ENCODE results near the gene CMC1.

CMC1 gene

DNA sequence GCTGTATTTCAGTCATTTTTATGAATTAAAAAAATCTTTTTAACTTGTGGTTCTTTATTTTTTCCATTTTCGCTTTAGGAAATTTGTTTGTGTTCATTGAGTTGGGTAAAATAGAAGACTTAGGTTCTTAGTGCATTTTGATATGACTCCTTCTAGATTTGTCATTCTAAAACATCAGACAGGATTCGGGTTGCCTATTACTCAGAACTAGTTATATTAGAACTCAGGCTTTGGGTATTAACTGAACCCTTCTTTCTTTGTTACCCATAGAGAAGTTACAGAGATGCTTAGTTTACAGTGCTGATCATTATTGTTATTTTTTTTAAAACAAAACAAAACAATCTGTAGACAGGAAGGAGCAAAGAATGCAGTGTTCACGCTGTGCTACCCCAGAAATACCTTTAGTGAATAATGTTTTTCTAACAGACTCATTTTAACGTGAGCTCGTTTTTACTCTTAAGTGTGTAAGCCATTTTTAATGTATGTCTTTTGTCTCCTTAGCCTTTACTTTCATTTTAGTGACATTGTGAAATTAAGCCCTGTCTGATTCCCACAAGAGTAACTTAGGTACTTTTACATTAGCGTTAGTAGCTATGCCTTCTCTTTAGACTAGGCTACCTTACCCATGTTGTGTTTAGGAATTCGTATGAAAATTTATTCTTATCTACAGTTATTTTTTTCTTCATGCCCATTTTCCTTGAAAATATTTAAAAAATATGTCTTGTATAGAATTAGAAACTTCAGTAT lies 53.4 kb downstream of the CMC1 start:
- no peak for DNase-seq (ENCODE audit: low read depth)
- H3K4me3 ChIP-seq (replicated peaks; ENCODE audit: low read depth, low read length) = no peak overlapping the region
- TF ChIP-seq CTCF (IDR thresholded peaks at IDR 0.05; ENCODE audit: low read length, missing control alignments) = no peak

GRCh38 chr3:28295898-28296490 lies 54.6 kb downstream of the CMC1 start:
- peak; percentile 23 for DNase-seq (ENCODE audit: low read depth)
- no peak overlapping the region for H3K4me3 ChIP-seq (replicated peaks; ENCODE audit: low read depth, low read length)
- TF ChIP-seq CTCF (IDR thresholded peaks at IDR 0.05; ENCODE audit: low read length, missing control alignments) = no peak

GRCh38 chr3:28299705-28300104 lies 58.3 kb downstream of the CMC1 start:
- TF ChIP-seq CTCF (IDR thresholded peaks at IDR 0.05; ENCODE audit: low read length, missing control alignments) = no peak
- H3K4me3 ChIP-seq (replicated peaks; ENCODE audit: low read depth, low read length) = no peak overlapping the region
- DNase-seq (ENCODE audit: low read depth) = no peak

DNA sequence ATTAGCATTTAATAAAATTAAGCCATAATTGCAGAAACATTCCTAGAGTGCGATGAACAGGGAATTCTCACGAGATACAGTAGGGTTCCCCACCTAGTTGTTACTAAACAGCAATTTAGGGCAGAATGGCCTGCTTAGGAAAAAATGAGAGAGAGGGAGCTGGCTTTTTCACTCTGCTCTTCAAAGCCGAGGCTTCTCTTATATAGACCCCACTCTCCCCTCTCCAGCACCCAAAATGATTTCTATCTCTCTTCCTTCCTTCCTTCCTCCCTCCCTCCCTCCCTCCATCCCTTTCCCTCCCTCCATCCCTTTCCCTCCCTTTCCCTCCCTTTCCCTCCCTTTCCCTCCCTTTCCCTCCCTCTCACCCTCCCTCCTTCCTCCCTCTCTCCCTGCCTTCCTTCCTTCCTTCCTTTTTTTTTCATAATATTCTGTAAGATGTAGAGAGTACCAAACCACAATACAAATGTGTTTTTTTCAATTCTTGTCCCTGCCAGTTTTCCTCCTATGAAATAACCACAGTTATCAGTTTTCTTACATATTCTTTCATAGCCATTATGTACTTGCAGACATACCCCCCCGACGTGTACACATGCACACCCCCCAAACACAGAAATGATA lies 59.0 kb downstream of the CMC1 start:
- no peak for DNase-seq (ENCODE audit: low read depth)
- no peak overlapping the region for H3K4me3 ChIP-seq (replicated peaks; ENCODE audit: low read depth, low read length)
- no peak for TF ChIP-seq CTCF (IDR thresholded peaks at IDR 0.05; ENCODE audit: low read length, missing control alignments)

DNA sequence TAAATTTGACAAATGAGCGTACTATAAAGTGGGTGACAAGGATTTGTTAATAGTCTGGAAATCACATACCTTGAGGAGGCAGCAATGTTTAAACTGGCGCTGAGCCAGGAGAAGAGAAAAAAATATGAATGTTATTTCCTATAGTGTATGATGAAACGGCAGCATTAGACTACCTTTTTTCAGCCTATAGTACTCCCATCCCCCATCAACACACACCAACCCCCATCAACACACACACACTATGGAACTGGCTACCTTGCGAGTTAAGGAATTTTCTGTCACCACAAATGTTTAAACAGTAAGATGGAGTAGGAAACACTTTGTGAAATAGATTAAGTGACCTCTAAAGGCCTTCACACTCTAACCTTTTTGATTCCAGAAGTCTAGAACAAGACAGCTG lies 60.3 kb downstream of the CMC1 start:
- peak; percentile 14 for DNase-seq (ENCODE audit: low read depth)
- H3K4me3 ChIP-seq (replicated peaks; ENCODE audit: low read depth, low read length) = no peak overlapping the region
- no peak for TF ChIP-seq CTCF (IDR thresholded peaks at IDR 0.05; ENCODE audit: low read length, missing control alignments)

GRCh38 chr3:28308196-28308595 lies 66.8 kb downstream of the CMC1 start:
- peak; percentile 66 for DNase-seq (ENCODE audit: low read depth)
- no peak for TF ChIP-seq CTCF (IDR thresholded peaks at IDR 0.05; ENCODE audit: low read length, missing control alignments)
- H3K4me3 ChIP-seq (replicated peaks; ENCODE audit: low read depth, low read length) = no peak overlapping the region
